Endodermal cell (in vitro differentiated cells): Measurements from ENCODE around the gene CFAP69. TPM values are rescaled to one million over a fixed set of nuclear protein-coding genes. Genes with fewer than 3 reads are reported as not detected.

ENCODE experiments used
- DNase-seq: peaks from one replicate; pipeline ENCODE4 v3.0.0-alpha.2; 2017
- H3K27ac ChIP-seq: 2 replicates; pipeline ENCODE4 v1.5.1; 2013; ENCODE audit warnings: mild to moderate bottlenecking, low read depth, low read length, moderate library complexity
- H3K27me3 ChIP-seq: 2 replicates; pipeline ENCODE4 v1.6.1; 2013; ENCODE audit warnings: mild to moderate bottlenecking, low read length, moderate library complexity; ENCODE audit not compliant: insufficient read depth, control insufficient read depth, poor library complexity, severe bottlenecking
- H3K36me3 ChIP-seq: 2 replicates; pipeline ENCODE4 v1.7.0; 2013; ENCODE audit warnings: mild to moderate bottlenecking, low read length, moderate library complexity; ENCODE audit not compliant: control insufficient read depth, insufficient read depth
- H3K4me1 ChIP-seq: one replicate; pipeline ENCODE4 v1.7.0; 2013; ENCODE audit warnings: low read length; ENCODE audit not compliant: control insufficient read depth, insufficient read depth
- H3K4me3 ChIP-seq: 2 replicates; pipeline ENCODE4 v1.5.1; 2013; ENCODE audit warnings: mild to moderate bottlenecking, low read length, moderate library complexity
- H3K9ac ChIP-seq: 2 replicates; pipeline ENCODE4 v1.6.1; 2013; ENCODE audit warnings: mild to moderate bottlenecking, low read length, moderate library complexity; ENCODE audit not compliant: poor library complexity, severe bottlenecking; ENCODE audit errors: extremely low read depth
- H3K9me3 ChIP-seq: 2 replicates; pipeline ENCODE4 v1.6.1; 2013; ENCODE audit warnings: mild to moderate bottlenecking, low read length, moderate library complexity; ENCODE audit not compliant: control insufficient read depth
- H3K27ac Mint-ChIP-seq: 2 replicates; pipeline ENCODE4 v1.8.0; 2020; ENCODE audit warnings: mixed read lengths
- H3K27me3 Mint-ChIP-seq: 2 replicates; pipeline ENCODE4 v1.8.0; 2021; ENCODE audit warnings: mild to moderate bottlenecking, mixed read lengths; ENCODE audit not compliant: insufficient read depth
- H3K36me3 Mint-ChIP-seq: 2 replicates; pipeline ENCODE4 v1.8.0; 2020; ENCODE audit warnings: low read depth, mixed read lengths
- H3K4me1 Mint-ChIP-seq: 2 replicates; pipeline ENCODE4 v1.8.0; 2020; ENCODE audit warnings: mixed read lengths
- H3K4me3 Mint-ChIP-seq: 2 replicates; pipeline ENCODE4 v1.8.0; 2020; ENCODE audit warnings: mild to moderate bottlenecking, moderate library complexity, mixed read lengths
- H3K9me3 Mint-ChIP-seq: 2 replicates; pipeline ENCODE4 v1.8.0; 2020; ENCODE audit warnings: mild to moderate bottlenecking, mixed read lengths
- CTCF ChIP-seq: fragments of 200-600 bp; sonication (generic); conservative IDR thresholded peaks from 2 replicates; pipeline ENCODE4 v1.5.0; 2021; ENCODE audit warnings: antibody characterized with exemption, mild to moderate bottlenecking
- WGBS, 2 experiments: methylation state at CpG; one replicate each; pipeline versions ENCODE4 v1.1.5 to v1.1.7; 2013; ENCODE audit warnings: missing lambda C conversion rate in 2 of 2, mixed read lengths in 1 of 2; ENCODE audit not compliant: insufficient coverage in 1 of 2, insufficient read length in 1 of 2; 5-methylcytosine and 5-hydroxymethylcytosine counted together
- total RNA-seq, 2 donors: library from RNA; stranded (reverse); fragmentation: NEBNext Ultra II Directional in 1 of 2; extraction: Animal tissue kit (Norgen Biotek cat#: 25700) in 1 of 2; gene quantifications; 2 replicates in 1 of 2; 3 replicates in 1 of 2; pipeline ENCODE4 v1.2.1, GENCODE V29; 2021

The CFAP69 gene
- total RNA-seq, 2 donors from 2014 or later = 4.9 to 6.6 TPM

- DNase-seq = no peak
- Mint-ChIP-seq H3K36me3 (no peaks in the 10 kb centered on the region), H3K9me3 (no peaks in the 10 kb centered on the region), H3K27ac (no peak overlapping the region), H3K4me1 (peaks cover 13% of the 10 kb centered on the region), H3K4me3 (no peak overlapping the region), H3K27me3 (peaks cover 15% of the 10 kb centered on the region)
- Histone ChIP-seq H3K36me3 (no peaks in the 10 kb centered on the region), H3K9me3 (no peaks in the 10 kb centered on the region), H3K4me1 (peaks cover 14% of the 10 kb centered on the region), H3K9ac (no peak overlapping the region), H3K27me3 (peaks cover 12% of the 10 kb centered on the region), H3K27ac (no peak overlapping the region), H3K4me3 (no peak overlapping the region)
- WGBS, 2 experiments = 92% methylated on average over 2 of the region's 2 CpGs; no CpG with 5 or more reads in 1 of the 2 experiments
- TF ChIP-seq CTCF = peak; percentile 64
These were observed 67.8 kb downstream of the CFAP69 start for GRCh38 chr7:90312745-90313144.

- WGBS, 2 experiments = 91 to 100% methylated on average over 3 to 4 of the region's 4 CpGs
- Histone ChIP-seq H3K27ac (no peak overlapping the region), H3K4me1 (peaks cover 14% of the 10 kb centered on the region), H3K9me3 (no peaks in the 10 kb centered on the region), H3K36me3 (no peaks in the 10 kb centered on the region), H3K27me3 (peaks cover 24% of the 10 kb centered on the region), H3K9ac (no peak overlapping the region), H3K4me3 (no peak overlapping the region)
- Mint-ChIP-seq H3K36me3 (no peaks in the 10 kb centered on the region), H3K4me3 (no peak overlapping the region), H3K4me1 (peaks cover 13% of the 10 kb centered on the region), H3K9me3 (no peaks in the 10 kb centered on the region), H3K27me3 (peaks cover 23% of the 10 kb centered on the region), H3K27ac (no peak overlapping the region)
- DNase-seq = no peak
- no peak for TF ChIP-seq CTCF
These were observed 68.9 kb downstream of the CFAP69 start for GRCh38 chr7:90313907-90314306.

DNA sequence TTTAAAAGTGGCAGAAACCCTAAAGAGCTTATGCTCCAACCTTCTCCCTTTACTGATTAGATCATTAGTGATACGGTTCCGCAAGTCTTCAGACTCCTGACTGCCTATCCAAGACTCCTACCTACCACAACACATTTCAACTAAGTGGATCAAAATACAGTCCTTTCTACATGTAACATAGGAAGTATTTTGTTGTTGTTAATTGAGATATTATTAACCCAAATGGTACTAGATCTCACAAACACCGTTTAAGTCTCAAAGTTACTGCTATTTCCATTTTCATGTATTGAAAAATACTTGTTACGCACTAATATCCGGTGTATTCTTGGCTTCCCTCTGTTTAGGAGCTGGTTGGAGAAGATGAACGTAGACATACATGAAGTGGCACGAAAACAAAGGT is 75.0 kb downstream of the CFAP69 start:
- Histone ChIP-seq H3K9ac (no peak overlapping the region), H3K4me1 (no peaks in the 10 kb centered on the region), H3K9me3 (no peaks in the 10 kb centered on the region), H3K27me3 (peaks cover 75% of the 10 kb centered on the region), H3K36me3 (no peaks in the 10 kb centered on the region), H3K27ac (no peak overlapping the region), H3K4me3 (no peak overlapping the region)
- Mint-ChIP-seq H3K36me3 (no peaks in the 10 kb centered on the region), H3K9me3 (no peaks in the 10 kb centered on the region), H3K27me3 (peaks cover 71% of the 10 kb centered on the region), H3K27ac (no peak overlapping the region), H3K4me3 (peak overlapping the region; percentile 43), H3K4me1 (peaks cover 4% of the 10 kb centered on the region)
- 89 to 97% methylated on average over 4 to 7 of the region's 7 CpGs for WGBS, 2 experiments
- TF ChIP-seq CTCF = no peak
- no peak for DNase-seq
